NCI-H446 (cell line): ENCODE data around the gene PPIA.
"Not testable (repeated sequence)": the region's sequence is repeated elsewhere in the genome, so short reads cannot be mapped to it uniquely, and the experiment has no call there.

Source experiments
- DNase-seq, 2 experiments: peaks; one replicate each; lab custom pipeline; 2025; lab: John Stamatoyannopoulos, UW

The PPIA gene

GRCh38 chr7:44827567-44827966 lies 31.1 kb downstream of the PPIA start:
- DNase-seq: no peak

DNA sequence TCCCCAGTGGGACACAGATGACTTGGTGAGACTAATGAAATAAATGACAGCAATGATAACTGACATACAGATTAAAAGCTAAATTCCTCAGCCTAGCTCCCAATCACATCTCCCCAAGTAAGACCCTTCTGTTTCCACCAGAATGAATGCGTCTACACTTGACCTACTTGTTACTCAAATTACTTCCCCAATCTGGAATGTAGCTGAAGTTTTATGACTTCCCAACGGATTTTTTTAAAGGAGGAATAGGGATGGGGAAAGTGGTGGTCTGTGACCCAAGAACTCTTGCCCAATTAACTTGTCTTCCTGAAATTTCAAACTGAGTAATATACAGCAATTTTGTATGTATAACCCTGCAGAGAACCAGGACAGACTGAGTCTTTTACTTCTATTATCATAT lies 42.3 kb downstream of the PPIA start:
- DNase-seq: no peak

DNA sequence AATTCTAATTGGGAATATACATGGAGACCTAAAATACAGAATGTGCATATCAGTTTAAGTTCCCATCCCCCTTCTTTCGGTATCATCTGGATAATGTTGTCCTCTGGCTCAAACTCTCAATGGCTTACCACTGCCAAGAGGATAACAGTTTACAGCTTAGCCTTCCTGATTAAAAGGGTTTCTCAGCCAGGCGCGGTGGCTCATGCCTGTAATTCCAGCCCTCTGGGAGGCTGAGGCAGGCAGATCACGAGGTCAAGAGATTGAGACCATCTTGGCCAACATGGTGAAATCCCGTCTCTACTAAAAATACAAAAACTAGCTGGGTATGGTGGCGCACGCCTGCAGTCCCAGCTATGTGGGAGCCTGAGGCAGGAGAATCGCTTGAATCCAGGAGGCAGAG lies 46.2 kb downstream of the PPIA start:
- not testable (repeated sequence) for DNase-seq

DNA sequence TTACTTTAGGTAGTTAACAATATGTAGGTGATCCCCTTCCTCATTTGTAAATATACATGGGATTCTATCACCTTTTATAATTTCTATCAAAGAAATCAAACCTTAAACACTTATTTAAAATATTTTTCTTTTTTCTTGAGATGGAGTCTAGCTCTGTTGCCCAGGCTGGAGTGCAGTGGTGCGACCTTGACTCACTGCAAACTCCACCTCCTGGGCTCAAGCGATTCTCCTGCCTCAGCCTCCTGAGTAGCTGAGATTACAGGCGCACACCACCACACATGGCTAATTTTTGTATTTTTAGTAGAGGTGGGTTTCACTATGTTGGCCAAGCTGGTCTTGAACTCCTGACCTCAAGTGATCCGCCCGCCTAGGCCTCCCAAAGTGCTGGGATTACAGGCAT lies 47.0 kb downstream of the PPIA start:
- DNase-seq: not testable (repeated sequence)

- no peak for DNase-seq
Measured at GRCh38 chr7:44845451-44845850, 49.0 kb downstream of the PPIA start.

DNA sequence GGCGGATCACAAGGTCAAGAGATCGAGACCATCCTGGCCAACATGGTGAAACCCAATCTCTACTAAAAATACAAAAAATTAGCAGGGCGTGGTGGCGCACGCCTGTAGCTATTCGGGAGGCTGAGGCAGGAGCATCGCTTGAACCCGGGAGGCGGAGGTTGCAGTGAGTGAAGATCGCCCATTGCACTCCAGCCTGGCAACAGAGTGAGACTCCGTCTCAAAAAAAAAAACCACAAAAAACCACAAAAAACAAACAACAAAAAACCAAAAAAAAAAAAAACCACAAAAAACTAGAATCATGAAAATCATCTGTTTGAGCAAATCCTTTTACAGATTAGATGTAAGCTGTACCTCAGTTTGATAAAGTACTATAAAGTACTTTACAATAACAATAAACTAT lies 49.9 kb downstream of the PPIA start:
- not testable (repeated sequence) for DNase-seq

- DNase-seq: no peak
Measured at GRCh38 chr7:44846816-44847508, 50.5 kb downstream of the PPIA start.

- peak; percentile 90 to 91 for DNase-seq
Measured at GRCh38 chr7:44847509-44847919, 51.0 kb downstream of the PPIA start.

DNA sequence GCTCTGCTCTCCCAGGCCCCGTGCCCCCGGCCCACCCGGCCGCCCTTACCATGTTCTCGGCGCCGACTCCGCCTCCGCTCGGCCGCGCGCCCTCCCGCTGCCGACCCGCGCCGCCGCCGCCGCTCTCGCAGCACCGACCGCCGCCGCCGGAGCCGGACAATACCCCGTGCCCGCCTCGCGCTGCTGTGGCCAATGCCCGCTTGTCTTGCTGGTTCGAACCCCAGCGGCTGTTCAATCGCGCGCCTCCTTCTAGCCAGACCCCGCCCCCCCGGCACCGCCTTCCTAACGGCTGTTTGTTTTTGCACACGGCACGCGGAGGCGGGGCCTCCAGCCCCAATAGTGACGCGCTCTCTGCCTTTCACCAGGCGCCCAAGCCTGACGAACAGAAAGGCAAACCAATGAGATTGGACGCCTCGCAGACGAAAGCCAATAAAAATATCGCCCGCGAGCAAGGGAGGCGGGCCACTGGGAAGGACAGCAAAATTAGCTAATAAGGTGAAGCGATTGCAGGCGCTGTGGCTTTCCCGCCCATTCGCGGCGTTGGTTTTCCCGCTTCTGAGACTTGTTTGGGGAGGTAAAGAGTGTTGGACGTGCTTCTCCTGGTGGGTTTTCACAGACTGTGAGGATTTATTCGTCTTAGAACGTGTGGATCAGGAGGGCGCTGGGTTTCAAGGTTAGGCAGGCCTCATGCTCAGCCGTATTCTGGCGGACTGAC lies 51.6 kb downstream of the PPIA start, which contains the start of gene H2AZ2:
Gene H2AZ2, minus strand, starts transcription at position 168 of the 715 bp plus-strand sequence. Its CDS starts 116 bp downstream, at position 52.
- DNase-seq: peak; percentile 99 to 100

- no peak for DNase-seq
Measured at GRCh38 chr7:44849259-44849884, 52.9 kb downstream of the PPIA start.

- DNase-seq: no peak
Measured at GRCh38 chr7:44849885-44850544, 53.5 kb downstream of the PPIA start.

DNA sequence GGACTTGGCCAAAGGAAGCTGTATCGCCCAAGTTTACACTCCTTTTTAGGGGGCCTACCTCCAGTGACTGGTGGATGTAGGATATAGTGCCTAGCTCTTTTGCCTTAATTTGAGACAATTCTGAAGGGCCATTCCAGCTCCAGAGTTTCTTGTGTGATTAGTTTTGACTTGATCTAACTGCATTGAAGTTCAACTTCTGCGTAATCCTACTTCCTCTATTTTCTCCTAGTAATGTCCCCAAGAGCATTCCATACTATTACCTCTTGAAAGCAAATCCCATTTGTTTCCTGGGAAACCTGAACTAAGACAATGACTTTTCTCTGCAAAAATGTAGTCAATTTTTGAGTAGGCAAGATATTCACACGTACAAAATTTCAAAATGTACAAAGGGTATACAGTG lies 56.1 kb downstream of the PPIA start:
- no peak for DNase-seq
